H1 (cell line): ENCODE results near the gene C2orf74. TPM values are rescaled to one million over a fixed set of nuclear protein-coding genes. Genes with fewer than 3 reads are reported as not detected.
"Not testable (repeated sequence)": the region's sequence is repeated elsewhere in the genome, so short reads cannot be mapped to it uniquely, and the experiment has no call there.

Experiments
- CTCF ChIA-PET: fragments of 300-600 bp; sonication (Branson Sonifier 250); formaldehyde crosslinking; loops from one replicate; lab custom pipeline; 2021; ENCODE audit not compliant: partially characterized antibody; lab: Charles Lee
- POLR2A ChIA-PET: fragments of 300-600 bp; sonication (Branson Sonifier 250); formaldehyde crosslinking; loops from one replicate; lab custom pipeline; 2021; ENCODE audit warnings: inconsistent platforms; ENCODE audit not compliant: partially characterized antibody; lab: Charles Lee
- DNase-seq, 2 experiments: peaks; one replicate each; pipeline versions ENCODE4 v3.0.0 to v3.0.0-alpha.2; 2010 to 2022; ENCODE audit warnings: low spot score in 2 of 2, low read depth in 1 of 2, mixed read lengths in 1 of 2
- FAIRE-seq: peaks from 2 replicates; lab custom pipeline; 2011; peaks lifted over from hg19 to GRCh38; lab: Jason Lieb, UNC
- H2AFZ ChIP-seq: 2 replicates; pipeline ENCODE4 v1.8.1; 2012; ENCODE audit warnings: low read length, inconsistent platforms
- H2AK5ac ChIP-seq: 2 replicates; pipeline ENCODE4 v1.6.1; 2013; ENCODE audit warnings: low read depth, low read length
- H2BK120ac ChIP-seq: replicated peaks from 2 replicates; pipeline ENCODE3; 2013; ENCODE audit warnings: low read depth, low read length, inconsistent platforms
- H2BK12ac ChIP-seq: 2 replicates; pipeline ENCODE4 v1.6.1; 2013; ENCODE audit warnings: low read depth, low read length
- H2BK15ac ChIP-seq: 2 replicates; pipeline ENCODE4 v1.6.1; 2013; ENCODE audit warnings: low read length
- H2BK20ac ChIP-seq: 2 replicates; pipeline ENCODE4 v1.6.1; 2013; ENCODE audit warnings: low read length
- H2BK5ac ChIP-seq: 2 replicates; pipeline ENCODE4 v1.6.1; 2013; ENCODE audit warnings: low read depth, low read length
- H3K14ac ChIP-seq: 2 replicates; pipeline ENCODE4 v1.6.1; 2013; ENCODE audit warnings: inconsistent platforms; ENCODE audit not compliant: insufficient read length
- H3K18ac ChIP-seq: 2 replicates; pipeline ENCODE4 v1.6.1; 2013; ENCODE audit warnings: low read length; ENCODE audit errors: extremely low read depth
- H3K23ac ChIP-seq: 2 replicates; pipeline ENCODE4 v1.6.1; 2013; ENCODE audit warnings: inconsistent platforms; ENCODE audit not compliant: insufficient read length
- H3K23me2 ChIP-seq: 2 replicates; pipeline ENCODE4 v1.6.1; 2013; ENCODE audit warnings: low read depth, low read length
- H3K27ac ChIP-seq: 2 replicates; pipeline ENCODE4 v1.6.1; 2011; ENCODE audit warnings: low read depth, low read length, inconsistent platforms
- H3K27me3 ChIP-seq, 4 experiments: replicated peaks in 1 of 4; 1 replicate in 1 of 4; 2 replicates in 3 of 4; pipeline versions ENCODE4 v1.6.1 to v1.8.1; 2011 to 2013; ENCODE audit warnings: low read length in 3 of 4, mild to moderate bottlenecking in 3 of 4, inconsistent platforms in 2 of 4, mixed read lengths in 2 of 4, moderate library complexity in 1 of 4; ENCODE audit not compliant: control insufficient read depth in 3 of 4, insufficient read depth in 3 of 4; ENCODE audit errors: extremely low read depth in 1 of 4
- H3K36me3 ChIP-seq, 4 experiments: 2 replicates each; pipeline versions ENCODE4 v1.6.1 to v1.8.1; 2011 to 2013; ENCODE audit warnings: mild to moderate bottlenecking in 4 of 4, low read length in 3 of 4, moderate library complexity in 2 of 4, control low read depth in 1 of 4, inconsistent platforms in 1 of 4; ENCODE audit not compliant: insufficient read depth in 4 of 4, control insufficient read depth in 2 of 4
- H3K4ac ChIP-seq: replicated peaks from 2 replicates; pipeline ENCODE3; 2013; ENCODE audit warnings: low read length, low read depth, mixed read lengths, inconsistent platforms; ENCODE audit not compliant: insufficient read length
- H3K4me1 ChIP-seq, 4 experiments: replicated peaks in 1 of 4; 1 replicate in 1 of 4; 2 replicates in 3 of 4; pipeline versions ENCODE4 v1.6.1 to v1.8.1; 2011 to 2013; ENCODE audit warnings: low read length in 3 of 4, inconsistent platforms in 2 of 4, mixed read lengths in 1 of 4; ENCODE audit not compliant: insufficient read depth in 4 of 4, control insufficient read depth in 3 of 4
- H3K4me2 ChIP-seq, 2 experiments: 2 replicates each; pipeline versions ENCODE4 v1.6.1 to v1.8.1; 2011 to 2013; ENCODE audit warnings: low read depth in 2 of 2, low read length in 2 of 2, control low read depth in 1 of 2, inconsistent platforms in 1 of 2, mild to moderate bottlenecking in 1 of 2; ENCODE audit not compliant: insufficient read depth in 1 of 2
- H3K4me3 ChIP-seq, 4 experiments: fragments of 200-600, 300-600 bp in 1 of 4; sonication (generic), shearing (Covaris generic), sonication (Bioruptor Twin) in 1 of 4; 2 replicates each; pipeline versions ENCODE4 v1.5.1 to v1.8.1; 2011 to 2016; ENCODE audit warnings: low read length in 4 of 4, low read depth in 3 of 4, control low read depth in 2 of 4, inconsistent platforms in 2 of 4, mild to moderate bottlenecking in 2 of 4, mixed read lengths in 1 of 4, moderate library complexity in 1 of 4; ENCODE audit not compliant: insufficient read depth in 2 of 4; ENCODE audit errors: extremely low read depth in 1 of 4
- H3K56ac ChIP-seq: replicated peaks from 2 replicates; pipeline ENCODE3; 2013; ENCODE audit warnings: low read depth, mild to moderate bottlenecking, mixed read lengths, low read length, inconsistent platforms; ENCODE audit not compliant: insufficient read length
- H3K79me1 ChIP-seq: 2 replicates; pipeline ENCODE4 v1.6.1; 2013; ENCODE audit warnings: low read depth, low read length, control low read depth
- H3K79me2 ChIP-seq, 2 experiments: 2 replicates each; pipeline versions ENCODE4 v1.6.1 to v1.8.1; 2012 to 2013; ENCODE audit warnings: low read length in 2 of 2, mild to moderate bottlenecking in 2 of 2, inconsistent platforms in 1 of 2; ENCODE audit not compliant: insufficient read depth in 2 of 2, control insufficient read depth in 1 of 2
- H3K9ac ChIP-seq, 4 experiments: replicated peaks in 1 of 4; 1 replicate in 1 of 4; 2 replicates in 3 of 4; pipeline versions ENCODE4 v1.6.1 to v1.8.1; 2011 to 2013; ENCODE audit warnings: low read depth in 3 of 4, low read length in 3 of 4, control low read depth in 2 of 4, mild to moderate bottlenecking in 2 of 4, moderate library complexity in 2 of 4, inconsistent platforms in 1 of 4; ENCODE audit errors: extremely low read depth in 1 of 4
- H3K9me3 ChIP-seq, 2 experiments: 2 replicates each; pipeline versions ENCODE4 v1.6.1 to v1.8.1; 2012 to 2013; ENCODE audit warnings: mild to moderate bottlenecking in 2 of 2, moderate library complexity in 2 of 2, control low read depth in 1 of 2, inconsistent platforms in 1 of 2, low read depth in 1 of 2, low read length in 1 of 2, mixed read lengths in 1 of 2; ENCODE audit not compliant: insufficient read depth in 2 of 2
- H4K20me1 ChIP-seq, 2 experiments: replicated peaks in 1 of 2; 2 replicates each; pipeline versions ENCODE3 to v1.8.1; 2011 to 2013; ENCODE audit warnings: inconsistent platforms in 2 of 2, low read length in 2 of 2, mild to moderate bottlenecking in 1 of 2; ENCODE audit not compliant: insufficient read depth in 2 of 2, control insufficient read depth in 1 of 2
- H4K5ac ChIP-seq: 2 replicates; pipeline ENCODE4 v1.6.1; 2013; ENCODE audit warnings: low read length, low read depth, mixed read lengths, inconsistent platforms; ENCODE audit not compliant: insufficient read length
- H4K8ac ChIP-seq: 2 replicates; pipeline ENCODE4 v1.8.0; 2013; ENCODE audit warnings: mild to moderate bottlenecking, moderate library complexity, low read length, inconsistent platforms; ENCODE audit not compliant: insufficient read depth; ENCODE audit errors: extremely low read depth
- H4K91ac ChIP-seq: replicated peaks from 2 replicates; pipeline ENCODE3; 2013; ENCODE audit warnings: low read length, mixed read lengths, inconsistent platforms; ENCODE audit not compliant: insufficient read length
- WGBS, 2 experiments: shearing (Covaris generic) in 1 of 2; methylation state at CpG; one replicate each; pipeline versions ENCODE4 v1.1.6 to v1.1.7; 2013 to 2015; ENCODE audit warnings: low lambda C conversion rate in 2 of 2, mixed read lengths in 2 of 2, inconsistent platforms in 1 of 2, low coverage in 1 of 2, missing lambda C conversion rate in 1 of 2; ENCODE audit not compliant: insufficient replicate concordance in 2 of 2, insufficient coverage in 1 of 2, insufficient read length in 1 of 2; ENCODE audit errors: extremely low coverage in 1 of 2, missing lambda C conversion rate in 1 of 2; 5-methylcytosine and 5-hydroxymethylcytosine counted together
- polyA plus RNA-seq, 7 experiments: library from polyadenylated mRNA; depleted of rRNA in 3 of 7; stranded (reverse) in 5 of 7; unstranded in 2 of 7; fragments of >200 nt in 5 of 7; fragments of 200-250 nt in 2 of 7; gene quantifications; 1 replicate in 5 of 7; 2 replicates in 1 of 7; 4 replicates in 1 of 7; pipeline versions ENCODE4 v1.2.1 to v1.2.3, GENCODE V29; 2011 to 2013; ENCODE audit warnings: missing spikeins in 2 of 7, mixed read lengths in 2 of 7
- total RNA-seq: library from RNA; stranded (reverse); fragmentation: NEBNext Ultra II Directional; extraction: Animal tissue kit (Norgen Biotek cat#: 25700); gene quantifications from 2 replicates; pipeline ENCODE4 v1.2.1, GENCODE V29; 2021

C2orf74 gene
- total and polyA plus RNA-seq, 2 of the 8 experiments (the other 6 are each of a cell fraction or from before 2014, with no cell fraction given) = 2.6 to 9.3 TPM

- H2AFZ ChIP-seq, H2AK5ac ChIP-seq, H3K9me3 ChIP-seq, H3K14ac ChIP-seq, H4K8ac ChIP-seq, H3K27me3 ChIP-seq, H3K27ac ChIP-seq, H2BK5ac ChIP-seq, H3K23ac ChIP-seq, H2BK15ac ChIP-seq, H3K4ac ChIP-seq, H3K79me1 ChIP-seq, H3K18ac ChIP-seq, H2BK20ac ChIP-seq, H3K4me1 ChIP-seq, H3K4me2 ChIP-seq, H3K79me2 ChIP-seq, H4K5ac ChIP-seq, CTCF ChIA-PET, H3K56ac ChIP-seq, H3K9ac ChIP-seq, H2BK12ac ChIP-seq, H3K4me3 ChIP-seq, H4K20me1 ChIP-seq, POLR2A ChIA-PET, H3K23me2 ChIP-seq, H3K36me3 ChIP-seq, H4K91ac ChIP-seq, H2BK120ac ChIP-seq, FAIRE-seq: not testable (repeated sequence)
- 83% methylated on average over 6 of the region's 6 CpGs; no CpG with 5 or more reads in 1 of the 2 experiments for WGBS, 2 experiments
- DNase-seq = peak in 1 of 2 experiments; percentile 6
Observed at GRCh38 chr2:61128122-61128521, 33.9 kb upstream of the C2orf74 start.
